Erythroblast (primary cell): ENCODE results near the gene CAMK1D.

Experiments used
- GATA1 ChIP-seq: IDR thresholded peaks from 2 replicates; pipeline ENCODE4 v1.6.1; 2011; ENCODE audit warnings: low read depth, mild to moderate bottlenecking, control low read depth, low read length, moderate library complexity
- POLR2A ChIP-seq: IDR thresholded peaks from 2 replicates; pipeline ENCODE4 v1.6.1; 2011; ENCODE audit warnings: mild to moderate bottlenecking, low read length

- TF ChIP-seq POLR2A (no peak), GATA1 (no peak)
Measured at GRCh38 chr10:12711350-12711708, 362.0 kb downstream of the CAMK1D start.
